ENCODE measurements around the gene LSM3.
A peak's percentile ranks its signal among the peaks of the same experiment; 100 is the strongest.

LSM3 gene

GRCh38 chr3:14178247-14179113 is at the start of gene LSM3, which contains the start of gene XPC:
Gene LSM3 (plus strand): TSS chr3:14178817. CDS start chr3:14178861, 44 bp downstream.
Gene XPC (minus strand): TSS chr3:14178601. CDS start chr3:14178568, 33 bp downstream.
- peak; percentile 97 for DNase-seq (ENCODE audit: low spot score)

DNA sequence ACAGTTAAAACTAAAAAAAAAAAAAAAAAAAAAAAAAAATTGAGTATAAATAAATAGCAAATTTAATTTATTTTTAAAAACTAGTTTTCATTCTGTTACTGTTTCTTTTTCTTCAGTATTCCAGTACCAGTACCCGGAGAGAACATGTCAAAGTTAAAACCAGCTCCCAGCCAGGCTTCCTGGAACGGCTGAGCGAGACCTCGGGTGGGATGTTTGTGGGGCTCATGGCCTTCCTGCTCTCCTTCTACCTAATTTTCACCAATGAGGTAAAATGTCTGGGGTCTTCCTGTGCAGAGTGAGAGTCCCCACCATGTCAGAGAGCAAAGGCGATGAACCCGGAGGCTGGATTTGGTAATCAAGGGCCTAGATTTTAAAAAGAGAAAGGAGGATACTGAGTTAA is 49.3 kb upstream of the LSM3 start:
- no peak for DNase-seq (ENCODE audit: low spot score)

DNA sequence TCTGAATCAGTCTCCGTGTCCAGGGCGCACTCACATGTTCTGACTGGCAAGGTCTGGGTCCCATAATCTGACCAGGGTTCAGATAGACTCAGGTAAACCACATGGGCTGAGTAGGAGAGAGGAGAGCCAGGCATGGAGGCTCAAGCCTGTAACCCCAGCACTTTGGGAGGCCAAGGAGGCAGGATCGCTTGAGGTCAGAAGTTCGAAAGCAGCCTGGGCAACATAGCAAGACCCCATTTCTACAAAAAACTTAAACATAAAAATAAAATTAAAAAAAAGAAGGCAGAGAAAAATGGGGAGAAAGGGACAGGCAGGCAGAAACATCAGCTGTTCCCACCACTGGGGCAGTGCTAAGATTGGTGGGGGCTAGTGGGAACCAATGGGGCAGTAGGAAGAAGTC is 48.4 kb upstream of the LSM3 start:
- DNase-seq (ENCODE audit: low spot score) = no peak

DNA sequence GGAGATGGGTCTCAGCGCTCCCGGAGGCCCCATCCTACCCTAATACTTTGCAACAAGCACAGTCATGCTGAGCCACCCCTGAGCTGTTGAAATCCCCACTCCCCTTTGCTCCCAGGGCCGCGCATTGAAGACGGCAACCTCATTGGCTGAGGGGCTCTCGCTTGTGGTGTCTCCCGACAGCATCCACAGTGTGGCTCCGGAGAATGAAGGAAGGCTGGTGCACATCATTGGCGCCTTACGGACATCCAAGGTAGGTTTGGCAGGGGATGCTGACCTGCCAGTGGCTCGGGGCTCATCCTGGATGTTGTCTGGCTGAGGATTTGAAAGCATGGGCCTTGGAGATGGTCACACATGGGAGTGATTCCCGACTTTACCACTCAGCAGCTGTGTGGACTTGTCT is 47.9 kb upstream of the LSM3 start:
- no peak for DNase-seq (ENCODE audit: low spot score)

DNA sequence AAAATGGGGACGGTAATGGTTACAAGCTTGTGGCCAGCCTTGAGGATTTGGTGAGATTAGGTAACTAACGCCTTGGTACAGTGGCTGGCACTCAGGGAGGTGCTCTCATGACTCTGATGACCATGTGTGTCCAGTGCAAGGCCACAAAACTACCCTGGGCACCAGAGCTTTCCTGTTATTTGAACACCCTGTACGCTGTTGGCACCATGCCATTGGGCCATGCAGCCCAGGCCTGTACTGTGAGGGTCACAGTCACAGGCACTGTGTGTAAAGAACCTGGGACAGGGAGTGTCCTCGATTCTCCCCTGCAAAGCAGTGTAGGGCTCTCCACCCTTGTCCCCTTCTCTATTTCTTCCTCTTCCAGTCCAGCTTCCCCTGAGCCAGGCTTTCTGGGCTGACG is 47.5 kb upstream of the LSM3 start:
- no peak for DNase-seq (ENCODE audit: low spot score)

DNA sequence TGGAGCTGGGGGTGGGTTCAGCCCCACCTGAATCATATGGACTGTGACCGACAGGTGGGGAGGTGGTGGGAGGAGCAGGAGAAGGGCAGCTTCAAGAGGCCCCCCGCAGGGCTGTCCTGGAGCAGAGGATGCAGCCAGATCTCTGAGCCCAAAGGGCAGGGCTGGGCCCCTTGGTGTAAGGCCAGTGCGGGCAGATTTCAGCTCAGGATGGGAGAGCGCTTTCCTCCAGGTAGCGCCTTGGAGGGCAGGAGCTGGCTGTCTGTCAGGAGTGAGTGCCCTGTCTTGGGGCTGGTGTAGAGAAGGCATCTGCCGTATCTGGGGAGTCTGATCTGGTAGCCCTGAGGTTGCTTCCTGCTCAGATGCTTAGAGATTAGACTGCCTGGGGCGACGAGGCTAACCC is 46.5 kb upstream of the LSM3 start:
- DNase-seq (ENCODE audit: low spot score) = no peak

DNA sequence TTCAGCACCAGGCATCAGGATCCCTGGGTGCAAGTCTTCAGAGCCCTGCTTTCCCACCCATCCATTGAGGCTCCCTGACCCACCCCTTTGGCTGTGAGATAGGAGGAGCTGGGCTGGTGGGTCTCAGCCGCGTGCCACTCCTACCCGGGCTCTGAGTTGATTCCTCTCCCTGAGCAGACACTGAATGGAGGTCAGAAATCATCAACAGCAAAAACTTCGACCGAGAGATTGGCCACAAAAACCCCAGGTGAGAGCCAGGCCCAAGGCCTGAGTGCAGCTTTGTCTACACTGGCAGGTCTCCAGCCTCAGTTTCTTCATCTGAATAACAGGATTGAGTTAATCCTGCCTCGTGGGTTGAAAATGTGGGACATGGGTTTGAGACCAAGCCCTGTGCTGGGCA is 45.9 kb upstream of the LSM3 start:
- no peak for DNase-seq (ENCODE audit: low spot score)

DNA sequence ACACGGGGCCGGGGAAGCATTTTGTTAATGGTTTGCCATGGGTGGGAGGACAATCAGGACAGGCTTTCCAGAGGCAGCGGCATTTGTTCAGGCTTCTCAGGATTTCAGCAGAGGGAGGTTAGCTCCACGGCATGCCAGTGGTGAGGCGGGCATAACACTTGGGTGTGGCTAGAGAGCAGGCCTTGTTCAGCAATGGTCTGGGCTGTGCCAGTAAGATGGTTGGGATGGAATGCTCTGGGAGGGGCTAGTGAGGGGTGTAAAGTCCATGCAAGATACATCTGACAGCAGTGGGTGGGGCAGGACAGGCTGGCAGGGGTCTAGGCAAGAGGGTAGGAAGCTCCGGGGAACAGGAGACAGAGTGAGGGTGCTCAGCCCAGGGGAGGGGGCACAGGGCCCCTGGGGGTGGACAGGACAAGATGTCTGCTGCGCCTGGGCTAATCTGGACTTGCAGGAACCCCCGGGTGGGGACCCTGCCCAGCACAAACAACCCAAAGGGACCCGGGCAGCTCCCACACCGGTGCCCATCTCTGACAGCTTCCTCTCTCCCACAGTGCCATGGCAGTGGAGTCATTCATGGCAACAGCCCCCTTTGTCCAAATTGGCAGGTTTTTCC is 45.3 kb upstream of the LSM3 start:
- no peak for DNase-seq (ENCODE audit: low spot score)

- no peak for DNase-seq (ENCODE audit: low spot score)
Measured at GRCh38 chr3:14133876-14134275, 44.7 kb upstream of the LSM3 start.

- DNase-seq (ENCODE audit: low spot score) = no peak
Measured at GRCh38 chr3:14134291-14134690, 44.3 kb upstream of the LSM3 start.

DNA sequence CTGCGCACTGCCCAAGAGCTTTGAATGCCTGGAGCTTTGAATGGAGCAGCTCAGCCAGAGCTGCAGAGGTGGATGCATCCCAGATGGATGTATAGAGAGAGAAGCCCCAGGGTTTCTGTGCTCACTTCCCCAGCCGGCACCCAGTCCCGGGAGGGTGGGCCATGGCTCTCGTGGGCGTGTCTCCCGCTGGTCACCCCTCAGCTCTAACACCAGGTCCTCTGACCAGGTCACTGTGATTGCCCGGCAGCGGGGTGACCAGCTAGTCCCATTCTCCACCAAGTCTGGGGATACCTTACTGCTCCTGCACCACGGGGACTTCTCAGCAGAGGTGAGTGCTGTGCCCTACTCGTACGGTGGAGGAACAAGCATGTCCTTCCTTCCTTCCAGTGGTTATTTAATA is 43.0 kb upstream of the LSM3 start:
- DNase-seq (ENCODE audit: low spot score) = no peak

- DNase-seq (ENCODE audit: low spot score) = no peak
Measured at GRCh38 chr3:14137004-14137403, 41.6 kb upstream of the LSM3 start.

GRCh38 chr3:14137445-14137844 is 41.2 kb upstream of the LSM3 start:
- DNase-seq (ENCODE audit: low spot score) = no peak

GRCh38 chr3:14138109-14138877 is 40.3 kb upstream of the LSM3 start:
- no peak for DNase-seq (ENCODE audit: low spot score)

DNA sequence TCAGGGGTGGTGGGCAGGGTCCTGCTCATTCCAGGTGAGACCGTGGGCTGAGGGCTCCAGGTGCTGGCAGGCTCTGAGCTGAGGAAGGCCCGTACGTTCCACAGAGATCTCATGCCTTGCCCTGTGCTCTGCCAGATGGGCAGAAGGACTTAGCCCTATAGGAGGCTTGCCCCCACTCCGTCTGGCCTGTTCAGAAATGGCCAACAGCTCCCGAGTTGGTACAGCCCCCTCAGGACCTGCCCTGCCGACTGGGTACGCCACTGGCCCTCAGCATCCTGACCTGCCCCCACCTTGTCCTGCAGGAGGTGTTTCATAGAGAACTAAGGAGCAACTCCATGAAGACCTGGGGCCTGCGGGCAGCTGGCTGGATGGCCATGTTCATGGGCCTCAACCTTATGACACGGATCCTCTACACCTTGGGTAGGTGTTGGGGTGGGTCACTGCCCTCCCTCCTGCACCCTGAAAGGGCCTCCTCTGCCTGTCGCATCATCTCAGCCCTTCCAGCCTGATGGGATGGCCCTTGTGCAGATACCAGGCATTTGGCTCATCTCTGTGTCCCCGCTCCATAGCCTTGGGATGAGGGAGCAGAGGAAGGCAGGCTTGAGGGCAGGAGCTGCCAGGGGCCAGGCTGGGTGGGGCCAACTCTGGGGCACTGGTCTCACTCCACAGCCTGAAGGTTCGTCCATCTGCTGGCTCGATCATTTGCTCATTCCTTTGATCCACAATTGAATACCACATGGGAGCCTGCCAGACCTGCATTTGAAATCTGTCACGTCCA is 39.5 kb upstream of the LSM3 start:
- DNase-seq (ENCODE audit: low spot score) = no peak

DNA sequence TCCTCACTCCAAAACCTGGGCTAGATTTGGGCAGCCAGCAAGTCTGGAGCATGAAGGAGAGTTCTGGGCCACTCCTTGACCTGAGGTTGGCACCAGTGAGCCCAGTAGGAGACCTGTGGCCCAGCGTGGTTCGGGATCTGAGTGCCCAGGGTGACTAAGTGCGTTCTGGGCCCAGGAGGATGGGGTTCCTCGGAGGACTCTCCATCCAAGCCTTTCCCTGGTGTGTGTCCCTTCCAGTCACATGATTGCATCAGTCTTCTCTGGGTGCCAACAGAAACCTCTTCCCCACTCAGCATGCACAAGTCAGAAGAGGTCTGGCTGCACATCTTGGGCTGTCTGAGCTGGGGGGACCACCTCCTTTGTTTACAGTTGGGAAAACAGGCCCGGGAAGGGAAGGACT is 38.8 kb upstream of the LSM3 start:
- no peak for DNase-seq (ENCODE audit: low spot score)

DNA sequence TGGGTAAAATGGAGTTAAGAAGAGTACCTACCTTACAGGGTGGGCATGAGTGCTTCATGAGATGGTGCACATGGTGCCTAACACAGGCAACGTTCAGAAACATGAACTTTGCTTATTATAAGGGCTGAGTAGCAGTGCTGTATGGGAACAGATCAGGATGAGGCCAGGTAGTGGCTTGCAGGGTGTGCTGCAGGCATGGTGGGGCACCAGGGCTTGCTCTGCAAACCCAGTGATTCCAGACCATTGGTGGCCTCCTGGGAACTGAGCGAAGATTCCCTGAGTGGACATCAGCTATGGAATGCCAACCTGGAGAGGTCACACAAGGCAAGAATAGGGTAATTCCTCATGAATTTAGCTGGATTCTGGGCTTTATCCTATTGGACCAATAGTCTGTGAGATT is 37.9 kb upstream of the LSM3 start:
- no peak for DNase-seq (ENCODE audit: low spot score)

GRCh38 chr3:14141144-14141543 is 37.5 kb upstream of the LSM3 start:
- DNase-seq (ENCODE audit: low spot score) = no peak

GRCh38 chr3:14141602-14142341 is 36.8 kb upstream of the LSM3 start:
- no peak for DNase-seq (ENCODE audit: low spot score)

DNA sequence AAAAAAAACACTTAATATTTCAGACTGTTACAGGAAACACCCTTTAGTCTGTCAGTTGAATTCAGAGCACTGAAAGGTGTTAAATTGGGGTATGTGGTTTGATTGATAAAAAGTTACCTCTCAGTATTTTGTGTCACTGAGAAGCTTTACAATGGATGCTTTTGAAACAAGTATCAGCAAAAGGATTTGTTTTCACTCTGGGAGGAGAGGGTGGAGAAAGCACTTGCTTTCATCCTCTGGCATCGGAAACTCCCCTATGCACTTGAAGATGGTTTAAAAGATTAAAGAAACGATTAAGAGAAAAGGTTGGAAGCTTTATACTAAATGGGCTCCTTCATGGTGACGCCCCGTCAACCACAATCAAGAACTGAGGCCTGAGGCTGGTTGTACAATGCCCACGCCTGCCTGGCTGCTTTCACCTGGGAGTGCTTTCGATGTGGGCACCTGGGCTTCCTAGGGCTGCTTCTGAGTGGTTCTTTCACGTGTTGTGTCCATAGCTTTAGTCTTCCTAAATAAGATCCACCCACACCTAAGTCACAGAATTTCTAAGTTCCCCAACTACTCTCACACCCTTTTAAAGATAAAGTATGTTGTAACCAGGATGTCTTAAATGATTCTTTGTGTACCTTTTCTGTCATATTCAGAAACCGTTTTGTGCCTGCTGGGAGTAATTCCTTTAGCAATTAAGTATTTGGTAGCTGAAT is 35.9 kb upstream of the LSM3 start:
- no peak for DNase-seq (ENCODE audit: low spot score)

All from HuH-7 (cell line).